ENCODE measurements around the gene HTT-AS. TPM values are rescaled to one million over a fixed set of nuclear protein-coding genes. Genes with fewer than 3 reads are reported as not detected.

Gene HTT-AS
- total RNA-seq, 1 donor from 2014 or later, result not detected

DNA sequence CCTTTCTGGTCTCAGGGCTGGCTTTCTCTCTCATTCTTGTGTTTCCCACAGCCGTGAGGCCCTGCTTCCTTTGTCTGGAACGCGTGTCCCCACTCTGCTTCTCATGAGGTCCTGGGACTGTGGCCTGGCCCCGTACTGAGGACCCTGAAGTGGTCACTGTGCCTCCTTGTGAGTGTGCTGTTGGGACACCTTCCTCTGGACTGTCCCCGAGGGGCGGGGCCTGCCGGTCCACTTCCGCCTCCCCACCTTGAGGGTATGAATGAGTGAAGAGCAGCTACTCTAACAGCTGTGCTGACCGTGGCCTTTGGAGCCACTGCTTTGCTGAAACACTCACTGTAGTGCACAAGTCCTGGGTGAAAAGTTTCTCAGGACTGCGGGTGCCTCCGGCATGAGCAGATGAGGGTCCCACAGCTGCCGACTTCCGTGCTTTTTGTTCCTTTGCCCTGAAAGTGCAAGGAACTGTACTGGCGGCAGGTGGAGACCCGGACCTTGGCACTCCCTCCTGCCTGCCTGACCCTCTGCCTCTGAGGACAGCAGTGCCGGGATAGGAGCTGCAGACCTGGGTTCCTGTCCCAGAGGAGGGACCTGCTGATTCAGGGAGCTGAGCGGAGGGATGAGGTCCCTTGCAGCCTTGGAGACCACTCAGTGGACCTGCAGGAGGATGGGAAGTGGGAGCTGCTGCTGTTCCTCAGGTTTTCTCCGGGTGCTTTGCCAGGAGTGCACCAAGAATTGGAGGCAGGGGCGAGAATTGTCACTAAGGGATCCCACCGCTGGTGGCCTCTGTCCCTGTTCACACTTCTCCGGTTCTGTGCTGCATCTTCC is 38.0 kb downstream of the HTT-AS start:
- Mint-ChIP-seq H3K9me3 (no peaks in the 10 kb centered on the region), H3K27ac (no peak overlapping the region), H3K4me1 (ENCODE audit: unreplicated experiment) (peaks cover 5% of the 10 kb centered on the region), H3K4me3 (no peak overlapping the region), H3K27me3 (peaks cover 9% of the 10 kb centered on the region), H3K36me3 (no peaks in the 10 kb centered on the region)
- TF ChIP-seq, protein P1, sequence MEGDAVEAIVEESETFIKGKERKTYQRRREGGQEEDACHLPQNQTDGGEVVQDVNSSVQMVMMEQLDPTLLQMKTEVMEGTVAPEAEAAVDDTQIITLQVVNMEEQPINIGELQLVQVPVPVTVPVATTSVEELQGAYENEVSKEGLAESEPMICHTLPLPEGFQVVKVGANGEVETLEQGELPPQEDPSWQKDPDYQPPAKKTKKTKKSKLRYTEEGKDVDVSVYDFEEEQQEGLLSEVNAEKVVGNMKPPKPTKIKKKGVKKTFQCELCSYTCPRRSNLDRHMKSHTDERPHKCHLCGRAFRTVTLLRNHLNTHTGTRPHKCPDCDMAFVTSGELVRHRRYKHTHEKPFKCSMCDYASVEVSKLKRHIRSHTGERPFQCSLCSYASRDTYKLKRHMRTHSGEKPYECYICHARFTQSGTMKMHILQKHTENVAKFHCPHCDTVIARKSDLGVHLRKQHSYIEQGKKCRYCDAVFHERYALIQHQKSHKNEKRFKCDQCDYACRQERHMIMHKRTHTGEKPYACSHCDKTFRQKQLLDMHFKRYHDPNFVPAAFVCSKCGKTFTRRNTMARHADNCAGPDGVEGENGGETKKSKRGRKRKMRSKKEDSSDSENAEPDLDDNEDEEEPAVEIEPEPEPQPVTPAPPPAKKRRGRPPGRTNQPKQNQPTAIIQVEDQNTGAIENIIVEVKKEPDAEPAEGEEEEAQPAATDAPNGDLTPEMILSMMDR (conservative IDR thresholded peaks at IDR 0.05), result no peak
- DNase-seq (ENCODE audit: extremely low spot score, unreplicated experiment), result no peak

DNA sequence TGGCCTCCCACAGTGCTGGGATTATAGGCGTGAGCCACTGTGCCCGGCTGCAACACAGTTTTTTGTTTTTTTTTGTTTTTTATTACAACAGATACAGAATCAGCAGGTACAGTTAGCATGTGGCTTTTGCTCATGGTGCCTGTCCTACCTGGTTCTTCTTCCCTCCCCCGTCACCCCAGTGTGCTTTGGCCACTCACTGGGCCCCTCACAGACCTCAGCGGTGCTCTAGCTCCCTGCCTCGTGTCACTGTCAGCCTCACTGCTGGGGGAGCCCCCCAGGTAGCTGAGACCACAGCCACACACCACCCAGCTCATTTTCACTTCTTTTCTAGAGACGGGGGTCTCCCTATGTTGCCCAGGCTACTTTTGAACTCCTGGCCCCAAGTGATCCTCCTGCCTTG is 38.7 kb downstream of the HTT-AS start:
- peaks cover 5% of the 10 kb centered on the region for H3K4me1 Mint-ChIP-seq (ENCODE audit: unreplicated experiment)
- TF ChIP-seq, protein P1 (conservative IDR thresholded peaks at IDR 0.05), result no peak
- no peak for DNase-seq (ENCODE audit: extremely low spot score, unreplicated experiment)
- H3K27me3 Mint-ChIP-seq, result peaks cover 9% of the 10 kb centered on the region
- no peak overlapping the region for H3K27ac Mint-ChIP-seq
- H3K9me3 Mint-ChIP-seq, result no peaks in the 10 kb centered on the region
- H3K36me3 Mint-ChIP-seq, result no peaks in the 10 kb centered on the region
- no peak overlapping the region for H3K4me3 Mint-ChIP-seq

DNA sequence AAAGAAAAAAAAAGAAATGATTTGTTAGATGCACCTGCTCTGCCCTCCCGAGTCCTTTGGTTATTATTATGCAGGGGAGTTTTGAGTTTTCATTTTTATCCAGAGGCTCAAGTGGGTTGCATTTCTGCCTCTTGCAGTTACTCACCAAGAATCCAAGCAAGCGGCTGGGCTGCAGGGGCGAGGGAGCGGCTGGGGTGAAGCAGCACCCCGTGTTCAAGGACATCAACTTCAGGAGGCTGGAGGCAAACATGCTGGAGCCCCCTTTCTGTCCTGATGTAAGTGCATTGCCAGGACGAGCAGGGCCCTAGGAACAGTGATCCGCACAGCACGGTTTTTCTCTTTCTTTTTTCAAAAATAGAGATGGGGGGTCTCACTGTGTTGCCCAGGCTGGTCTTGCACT is 39.1 kb downstream of the HTT-AS start:
- no peak overlapping the region for H3K27ac Mint-ChIP-seq
- H3K9me3 Mint-ChIP-seq, result no peaks in the 10 kb centered on the region
- H3K4me1 Mint-ChIP-seq (ENCODE audit: unreplicated experiment), result peaks cover 5% of the 10 kb centered on the region
- H3K4me3 Mint-ChIP-seq, result no peak overlapping the region
- peaks cover 9% of the 10 kb centered on the region for H3K27me3 Mint-ChIP-seq
- no peaks in the 10 kb centered on the region for H3K36me3 Mint-ChIP-seq
- TF ChIP-seq, protein P1 (conservative IDR thresholded peaks at IDR 0.05), result no peak
- DNase-seq (ENCODE audit: extremely low spot score, unreplicated experiment), result no peak

DNA sequence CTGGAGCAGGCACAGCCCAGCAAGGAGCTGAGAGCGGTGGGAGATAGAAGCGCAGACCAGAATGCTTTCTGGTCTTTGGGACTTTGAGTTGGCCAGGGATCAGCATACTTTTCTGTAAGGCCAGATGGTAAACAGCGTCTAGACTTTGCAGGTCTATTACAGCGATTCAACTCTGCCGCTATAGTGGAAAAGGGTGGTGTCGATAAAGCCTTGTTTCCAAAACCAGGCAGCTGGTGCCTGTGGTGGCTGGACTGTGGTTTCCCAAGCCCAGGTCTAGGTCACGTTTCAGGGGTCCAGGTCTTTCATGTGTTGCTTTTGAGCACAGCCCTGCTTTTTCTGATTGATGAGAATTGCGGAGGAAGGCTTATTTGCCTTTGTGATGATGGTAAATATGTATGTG is 40.1 kb downstream of the HTT-AS start:
- peaks cover 5% of the 10 kb centered on the region for H3K4me1 Mint-ChIP-seq (ENCODE audit: unreplicated experiment)
- no peak for DNase-seq (ENCODE audit: extremely low spot score, unreplicated experiment)
- TF ChIP-seq, protein P1 (conservative IDR thresholded peaks at IDR 0.05), result no peak
- no peaks in the 10 kb centered on the region for H3K9me3 Mint-ChIP-seq
- no peaks in the 10 kb centered on the region for H3K36me3 Mint-ChIP-seq
- H3K27me3 Mint-ChIP-seq, result peaks cover 9% of the 10 kb centered on the region
- no peak overlapping the region for H3K4me3 Mint-ChIP-seq
- no peak overlapping the region for H3K27ac Mint-ChIP-seq

DNA sequence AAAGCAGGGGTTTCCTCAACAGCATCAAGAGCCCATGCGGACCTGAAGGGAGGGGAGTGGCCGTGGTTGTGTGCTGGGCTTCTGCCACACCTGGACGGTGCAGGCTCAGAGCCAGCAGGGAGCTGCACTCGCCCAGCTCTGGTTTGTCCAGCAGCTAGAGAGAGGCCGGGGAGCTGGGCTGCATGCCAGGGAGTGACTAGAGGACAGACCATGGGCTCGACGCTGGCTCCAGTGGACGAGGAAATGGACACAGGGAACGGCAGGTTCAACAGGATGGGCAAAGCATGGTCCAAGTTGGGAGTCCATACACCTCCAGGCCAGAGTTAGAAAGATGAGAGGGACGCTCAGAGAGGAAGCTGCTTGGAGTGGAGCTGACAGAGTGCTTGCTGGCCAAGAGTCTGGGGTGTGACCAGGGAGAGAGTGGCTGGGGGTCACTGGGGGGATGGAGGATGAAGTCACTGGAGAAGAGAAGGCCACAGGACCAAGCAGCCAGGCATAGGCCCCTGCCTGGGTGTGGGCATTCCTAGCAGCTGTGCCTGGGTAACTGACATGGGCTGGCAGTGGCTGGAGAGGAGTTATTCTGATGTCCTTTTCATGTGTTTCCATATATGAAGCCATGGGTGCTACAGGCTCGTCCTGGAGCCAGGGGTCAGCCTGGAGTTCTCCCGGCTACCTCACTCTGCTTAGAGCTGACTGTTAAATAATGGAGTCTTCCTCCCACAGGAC is 42.8 kb downstream of the HTT-AS start:
- Mint-ChIP-seq H3K36me3 (no peaks in the 10 kb centered on the region), H3K9me3 (no peaks in the 10 kb centered on the region), H3K27me3 (no peaks in the 10 kb centered on the region), H3K4me3 (no peak overlapping the region), H3K4me1 (ENCODE audit: unreplicated experiment) (no peaks in the 10 kb centered on the region), H3K27ac (no peak overlapping the region)
- TF ChIP-seq, protein P1 (conservative IDR thresholded peaks at IDR 0.05), result no peak
- DNase-seq (ENCODE audit: extremely low spot score, unreplicated experiment), result no peak

Data from type B pancreatic cell (in vitro differentiated cells).